ENCODE data around the gene CCDC146. TPM values are rescaled to one million over a fixed set of nuclear protein-coding genes. Genes with fewer than 3 reads are reported as not detected.
"Not testable (repeated sequence)": the region's sequence is repeated elsewhere in the genome, so short reads cannot be mapped to it uniquely, and the experiment has no call there.

The CCDC146 gene
- total RNA-seq, 1 donor from 2014 or later, result 5.6 TPM

DNA sequence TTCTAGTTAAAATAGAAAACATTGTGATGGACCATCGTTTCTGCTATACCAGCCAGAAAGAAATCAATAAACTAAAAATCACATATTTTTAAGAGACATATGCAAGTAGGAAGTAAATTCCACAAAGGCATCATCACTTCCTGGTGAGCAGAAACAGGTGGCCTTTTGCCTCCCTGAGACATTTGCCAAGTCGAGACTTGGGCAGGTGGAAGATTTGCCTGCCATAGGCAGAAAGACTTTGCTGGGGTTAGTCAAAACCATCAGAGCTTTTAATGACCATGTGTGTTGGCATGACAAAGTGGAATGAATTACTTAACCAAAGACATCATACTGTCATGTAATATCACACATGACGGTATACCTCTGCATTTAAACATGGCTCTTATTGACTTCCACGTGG, 143.3 kb downstream of the CCDC146 start:
- TF ChIP-seq, protein P1, sequence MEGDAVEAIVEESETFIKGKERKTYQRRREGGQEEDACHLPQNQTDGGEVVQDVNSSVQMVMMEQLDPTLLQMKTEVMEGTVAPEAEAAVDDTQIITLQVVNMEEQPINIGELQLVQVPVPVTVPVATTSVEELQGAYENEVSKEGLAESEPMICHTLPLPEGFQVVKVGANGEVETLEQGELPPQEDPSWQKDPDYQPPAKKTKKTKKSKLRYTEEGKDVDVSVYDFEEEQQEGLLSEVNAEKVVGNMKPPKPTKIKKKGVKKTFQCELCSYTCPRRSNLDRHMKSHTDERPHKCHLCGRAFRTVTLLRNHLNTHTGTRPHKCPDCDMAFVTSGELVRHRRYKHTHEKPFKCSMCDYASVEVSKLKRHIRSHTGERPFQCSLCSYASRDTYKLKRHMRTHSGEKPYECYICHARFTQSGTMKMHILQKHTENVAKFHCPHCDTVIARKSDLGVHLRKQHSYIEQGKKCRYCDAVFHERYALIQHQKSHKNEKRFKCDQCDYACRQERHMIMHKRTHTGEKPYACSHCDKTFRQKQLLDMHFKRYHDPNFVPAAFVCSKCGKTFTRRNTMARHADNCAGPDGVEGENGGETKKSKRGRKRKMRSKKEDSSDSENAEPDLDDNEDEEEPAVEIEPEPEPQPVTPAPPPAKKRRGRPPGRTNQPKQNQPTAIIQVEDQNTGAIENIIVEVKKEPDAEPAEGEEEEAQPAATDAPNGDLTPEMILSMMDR (IDR thresholded peaks at IDR 0.05; ENCODE audit: insufficient read depth, low read length, poor library complexity, severe bottlenecking), result no peak
- DNase-seq (ENCODE audit: low read depth), result no peak
- H3K4me3 ChIP-seq (ENCODE audit: low read depth, low read length), result no peak overlapping the region
- no peaks in the 10 kb centered on the region for H3K27me3 ChIP-seq (ENCODE audit: control insufficient read depth, insufficient read depth, low read length)
- H3K36me3 ChIP-seq (ENCODE audit: control insufficient read depth, insufficient read depth, low read length), result no peaks in the 10 kb centered on the region

DNA sequence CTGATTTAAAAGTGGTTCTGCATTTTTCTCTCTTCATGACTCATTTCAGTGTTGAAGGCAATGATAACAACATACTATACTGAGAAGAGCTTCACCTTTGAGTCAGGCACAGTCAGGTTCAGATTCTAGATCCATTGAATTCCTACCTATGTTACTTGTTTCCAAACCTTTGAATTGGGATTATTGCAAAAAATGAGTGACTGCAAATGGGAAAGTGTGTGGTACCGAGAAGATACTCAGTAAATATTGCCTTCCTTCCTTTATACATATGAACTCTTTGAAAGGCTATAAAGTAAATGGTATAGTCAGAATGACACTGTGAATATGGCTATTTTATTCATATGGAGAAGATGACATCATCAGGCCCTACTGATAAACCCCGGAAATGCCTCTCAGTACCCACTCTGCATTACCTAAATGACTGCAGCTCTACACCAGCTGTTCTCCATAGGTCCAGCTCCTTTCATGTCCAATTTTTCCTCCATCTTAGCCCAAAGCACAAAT, 143.9 kb downstream of the CCDC146 start:
- Histone ChIP-seq H3K36me3 (ENCODE audit: control insufficient read depth, insufficient read depth, low read length) (no peaks in the 10 kb centered on the region), H3K4me3 (ENCODE audit: low read depth, low read length) (no peak overlapping the region), H3K27me3 (ENCODE audit: control insufficient read depth, insufficient read depth, low read length) (no peaks in the 10 kb centered on the region)
- TF ChIP-seq, protein P1 (IDR thresholded peaks at IDR 0.05; ENCODE audit: insufficient read depth, low read length, poor library complexity, severe bottlenecking), result no peak
- no peak for DNase-seq (ENCODE audit: low read depth)

DNA sequence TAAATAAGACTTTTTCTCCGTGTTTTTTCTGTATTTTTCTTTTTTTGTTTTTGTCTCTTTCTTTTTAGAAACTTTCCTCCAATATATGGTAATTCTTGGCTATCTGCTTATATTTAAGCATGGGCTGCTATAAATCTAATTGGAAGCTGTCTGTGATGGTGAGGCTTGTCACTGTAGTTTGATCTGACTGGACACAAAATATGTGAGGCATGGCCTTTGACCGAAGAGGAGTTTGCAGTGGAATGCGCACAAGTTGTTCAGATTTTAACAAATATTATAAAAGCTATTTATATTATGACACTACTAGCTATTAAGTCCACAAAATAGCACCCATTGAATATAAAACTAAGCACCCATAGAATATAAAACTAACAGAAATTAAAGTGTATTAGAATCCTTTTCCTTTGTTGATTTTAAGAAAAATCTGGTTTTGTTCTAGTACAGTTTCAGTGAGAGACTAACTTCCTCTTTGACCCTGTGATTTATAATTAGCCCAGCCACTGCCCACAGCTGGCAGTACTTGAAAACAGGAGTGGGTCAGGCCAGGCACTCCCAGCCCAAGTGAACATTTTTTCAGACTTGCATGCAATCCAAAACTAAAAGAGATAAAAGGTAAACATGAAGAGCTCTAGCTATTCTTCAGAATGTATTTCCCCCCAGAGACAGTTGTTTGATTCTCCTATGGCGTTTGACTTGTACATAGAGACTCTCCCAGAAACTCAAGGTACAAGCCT, 147.1 kb downstream of the CCDC146 start:
- no peak overlapping the region for H3K4me3 ChIP-seq (ENCODE audit: low read depth, low read length)
- no peak for DNase-seq (ENCODE audit: low read depth)
- no peaks in the 10 kb centered on the region for H3K36me3 ChIP-seq (ENCODE audit: control insufficient read depth, insufficient read depth, low read length)
- H3K27me3 ChIP-seq (ENCODE audit: control insufficient read depth, insufficient read depth, low read length), result no peaks in the 10 kb centered on the region
- TF ChIP-seq, protein P1 (IDR thresholded peaks at IDR 0.05; ENCODE audit: insufficient read depth, low read length, poor library complexity, severe bottlenecking), result no peak

DNA sequence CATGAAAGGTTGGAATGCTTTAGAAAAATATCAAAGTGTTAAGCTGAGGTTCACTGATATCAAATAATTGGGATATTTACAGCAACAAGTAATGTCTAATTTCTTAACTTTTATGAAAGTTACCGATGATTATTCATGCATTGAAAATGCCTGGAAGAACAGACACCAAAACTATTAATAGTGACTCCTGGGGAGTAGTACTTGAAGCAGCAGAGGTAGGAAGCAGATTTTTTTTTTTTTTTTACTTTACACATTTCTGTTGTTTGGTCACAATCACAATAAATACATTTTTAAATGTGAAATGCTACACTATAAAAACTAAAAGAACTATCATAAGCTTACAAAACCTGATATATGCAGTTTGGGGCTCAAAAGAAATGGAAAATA, 147.7 kb downstream of the CCDC146 start:
- TF ChIP-seq, protein P1 (IDR thresholded peaks at IDR 0.05; ENCODE audit: insufficient read depth, low read length, poor library complexity, severe bottlenecking), result no peak
- Histone ChIP-seq H3K4me3 (ENCODE audit: low read depth, low read length) (no peak overlapping the region), H3K27me3 (ENCODE audit: control insufficient read depth, insufficient read depth, low read length) (no peaks in the 10 kb centered on the region), H3K36me3 (ENCODE audit: control insufficient read depth, insufficient read depth, low read length) (no peaks in the 10 kb centered on the region)
- no peak for DNase-seq (ENCODE audit: low read depth)

DNA sequence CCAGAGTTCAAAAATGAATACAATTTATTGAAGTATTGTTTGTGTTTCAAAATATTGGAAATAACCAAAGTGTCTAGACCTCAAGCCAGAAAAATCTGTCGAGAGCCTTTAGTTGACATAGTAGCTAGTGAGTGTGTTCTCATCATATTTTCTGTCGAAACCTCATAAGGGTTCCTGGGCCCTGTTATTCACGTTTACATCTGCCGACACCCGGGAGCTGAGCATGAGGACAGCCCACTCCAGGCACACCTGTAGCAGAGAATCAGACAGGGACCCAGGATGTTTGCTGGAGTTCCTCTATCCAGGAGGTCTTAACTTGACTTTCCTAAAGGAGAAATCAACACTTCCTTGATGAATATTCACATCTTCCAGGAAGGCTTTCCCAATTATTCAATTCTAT, 149.4 kb downstream of the CCDC146 start:
- TF ChIP-seq, protein P1 (IDR thresholded peaks at IDR 0.05; ENCODE audit: insufficient read depth, low read length, poor library complexity, severe bottlenecking), result no peak
- no peaks in the 10 kb centered on the region for H3K27me3 ChIP-seq (ENCODE audit: control insufficient read depth, insufficient read depth, low read length)
- no peak overlapping the region for H3K4me3 ChIP-seq (ENCODE audit: low read depth, low read length)
- H3K36me3 ChIP-seq (ENCODE audit: control insufficient read depth, insufficient read depth, low read length), result no peaks in the 10 kb centered on the region
- no peak for DNase-seq (ENCODE audit: low read depth)

DNA sequence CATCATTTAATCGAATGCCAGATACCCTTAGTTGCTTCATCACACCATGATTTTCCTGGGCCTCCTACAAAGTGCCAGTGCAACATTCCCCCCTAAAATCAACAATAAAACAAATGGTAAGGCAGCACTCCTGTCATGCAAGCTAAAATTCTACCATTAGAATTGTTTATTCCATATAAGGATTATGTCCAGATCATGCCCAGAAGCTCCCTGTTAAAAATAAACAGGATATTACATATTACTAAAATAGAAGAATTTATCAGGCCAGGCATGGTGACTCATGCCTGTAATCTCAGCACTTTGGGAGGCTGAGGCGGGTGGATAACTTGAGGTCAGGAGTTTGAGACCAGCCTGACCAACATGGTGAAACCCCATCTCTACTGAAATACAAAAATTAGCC, 153.2 kb downstream of the CCDC146 start:
- H3K4me3 ChIP-seq (ENCODE audit: low read depth, low read length); H3K27me3 ChIP-seq (ENCODE audit: control insufficient read depth, insufficient read depth, low read length); DNase-seq (ENCODE audit: low read depth); H3K36me3 ChIP-seq (ENCODE audit: control insufficient read depth, insufficient read depth, low read length): not testable (repeated sequence)
